GM23338 (cell line): ENCODE measurements around the gene GRIN2A. TPM values are rescaled to one million over a fixed set of nuclear protein-coding genes. Genes with fewer than 3 reads are reported as not detected.

Experiments used
- ATAC-seq: fragments of 200-7000 bp; cut with Tn5 transposase; 3 replicates; pipeline ENCODE4 v1.9.1; 2020
- DNase-seq: peaks from one replicate; pipeline ENCODE4 v3.0.0-alpha.2; 2015; ENCODE audit warnings: low spot score
- H2AFZ ChIP-seq: fragments of 200-600 bp; sonication (generic); 2 replicates; pipeline ENCODE4 v1.8.0; 2016; ENCODE audit warnings: antibody characterized with exemption, mild to moderate bottlenecking, moderate library complexity
- H3F3A ChIP-seq: fragments of 200-600 bp; sonication (generic); replicated peaks from 2 replicates; pipeline ENCODE4 v1.8.0; 2017; ENCODE audit warnings: antibody characterized with exemption, mixed run types, low read depth
- H3K27ac ChIP-seq: fragments of 200-600 bp; sonication (generic); 2 replicates; pipeline ENCODE4 v1.6.1; 2016; ENCODE audit warnings: low read depth
- H3K27me3 ChIP-seq: fragments of 200-600 bp; sonication (generic); 2 replicates; pipeline ENCODE4 v1.8.0; 2016; ENCODE audit warnings: mild to moderate bottlenecking, mixed run types, moderate library complexity; ENCODE audit not compliant: insufficient read depth
- H3K36me3 ChIP-seq: fragments of 200-600 bp; sonication (generic); 2 replicates; pipeline ENCODE4 v1.8.0; 2016; ENCODE audit warnings: mild to moderate bottlenecking; ENCODE audit not compliant: insufficient read depth
- H3K4me1 ChIP-seq: fragments of 200-600 bp; sonication (generic); 2 replicates; pipeline ENCODE4 v1.8.0; 2016; ENCODE audit warnings: mild to moderate bottlenecking, moderate library complexity; ENCODE audit not compliant: insufficient read depth
- H3K4me2 ChIP-seq: fragments of 200-600 bp; sonication (generic); 2 replicates; pipeline ENCODE4 v1.7.1; 2017; ENCODE audit warnings: mixed run types
- H3K4me3 ChIP-seq: fragments of 200-600 bp; sonication (generic); 2 replicates; pipeline ENCODE4 v1.6.1; 2016; ENCODE audit warnings: mixed run types
- H3K79me2 ChIP-seq: fragments of 200-600 bp; sonication (generic); replicated peaks from 2 replicates; pipeline ENCODE4 v1.8.0; 2017; ENCODE audit warnings: mild to moderate bottlenecking; ENCODE audit not compliant: insufficient read depth
- H3K9me2 ChIP-seq: fragments of 200-600 bp; sonication (generic); 2 replicates; pipeline ENCODE4 v1.8.0; 2017; ENCODE audit not compliant: insufficient read depth
- H4K20me1 ChIP-seq: fragments of 200-600 bp; sonication (generic); replicated peaks from 2 replicates; pipeline ENCODE4 v1.8.0; 2017; ENCODE audit warnings: mild to moderate bottlenecking; ENCODE audit not compliant: insufficient read depth
- H3K27ac Mint-ChIP-seq: 2 replicates; pipeline ENCODE4 v1.8.0; 2020; ENCODE audit warnings: inconsistent platforms, mild to moderate bottlenecking, moderate library complexity, mixed read lengths
- H3K27me3 Mint-ChIP-seq: 3 replicates; pipeline ENCODE4 v1.8.0; 2022; ENCODE audit warnings: low read depth, mild to moderate bottlenecking, moderate library complexity, mixed read lengths, inconsistent platforms; ENCODE audit not compliant: insufficient read depth, poor library complexity
- H3K36me3 Mint-ChIP-seq: 3 replicates; pipeline ENCODE4 v1.8.0; 2021; ENCODE audit warnings: low read depth, mild to moderate bottlenecking, inconsistent platforms, moderate library complexity, mixed read lengths
- H3K4me1 Mint-ChIP-seq: 3 replicates; pipeline ENCODE4 v1.8.0; 2020; ENCODE audit warnings: mild to moderate bottlenecking, inconsistent platforms, mixed read lengths
- H3K4me3 Mint-ChIP-seq: 3 replicates; pipeline ENCODE4 v1.8.0; 2021; ENCODE audit warnings: moderate library complexity, mild to moderate bottlenecking, inconsistent platforms, mixed read lengths
- H3K9me3 Mint-ChIP-seq: 3 replicates; pipeline ENCODE4 v1.8.0; 2020; ENCODE audit warnings: moderate library complexity, mild to moderate bottlenecking, inconsistent platforms, mixed read lengths
- CREB1 ChIP-seq: fragments of 250-450 bp; sonication (Bioruptor Pico); IDR thresholded peaks from 2 replicates; pipeline ENCODE4 v1.5.0; 2020; ENCODE audit warnings: low read depth, mild to moderate bottlenecking, moderate library complexity
- CTCF ChIP-seq, 2 experiments: fragments of 200-600 bp in 1 of 2; sonication (generic) in 1 of 2; conservative IDR thresholded peaks; 2 replicates each; pipeline versions ENCODE4 v1.5.1 to v1.6.1; 2016 to 2017; ENCODE audit warnings: antibody characterized with exemption in 2 of 2, low read depth in 2 of 2, mild to moderate bottlenecking in 2 of 2, moderate library complexity in 1 of 2
- EZH2 ChIP-seq: fragments of 200-600 bp; sonication (generic); IDR thresholded peaks from one replicate; pipeline ENCODE4 v1.8.0; 2017; ENCODE audit warnings: antibody characterized with exemption, mild to moderate bottlenecking, low read depth; ENCODE audit not compliant: unreplicated experiment
- EZH2phosphoT487 ChIP-seq: fragments of 200-600 bp; sonication (generic); IDR thresholded peaks from one replicate; pipeline ENCODE4 v1.8.1; 2018; ENCODE audit warnings: antibody characterized with exemption; ENCODE audit not compliant: unreplicated experiment
- JUNB ChIP-seq: IDR thresholded peaks from one replicate; pipeline ENCODE4 v1.6.1; 2016; ENCODE audit warnings: antibody characterized with exemption; ENCODE audit not compliant: unreplicated experiment
- POLR2AphosphoS5 ChIP-seq: IDR thresholded peaks from 2 replicates; pipeline ENCODE4 v1.6.1; 2016; ENCODE audit warnings: antibody characterized with exemption, low read depth
- REST ChIP-seq: IDR thresholded peaks from one replicate; pipeline ENCODE4 v1.6.1; 2018; ENCODE audit warnings: antibody characterized with exemption; ENCODE audit not compliant: unreplicated experiment
- ZNF462 ChIP-seq: fragments of 250-450 bp; sonication (Bioruptor Pico); IDR thresholded peaks from 2 replicates; pipeline ENCODE4 v1.5.0; 2020; ENCODE audit warnings: mild to moderate bottlenecking, moderate library complexity
- polyA plus RNA-seq: library from polyadenylated mRNA; unstranded; fragments of >200 nt; fragmentation: Nextera tagmentation; extraction: Ambion mirVana; gene quantifications from 2 replicates; pipeline ENCODE4 v1.2.1, GENCODE V29; 2016
- total RNA-seq: library from RNA; depleted of rRNA; stranded (reverse); fragments of >200 nt; shearing (Covaris generic); gene quantifications from 2 replicates; pipeline ENCODE4 v1.2.3, GENCODE V29; 2014

Gene GRIN2A
- total and polyA plus RNA-seq, 2 experiments from 2014 or later: 0.89 to 5.1 TPM

GRCh38 chr16:9911231-9911630 is 271.0 kb downstream of the GRIN2A start (continued):
- no peak for TF ChIP-seq CTCF (conservative IDR thresholded peaks at IDR 0.05; ENCODE audit: low read depth in 2 of 2)
- TF ChIP-seq EZH2: no peak
- TF ChIP-seq REST: no peak
- no peak for TF ChIP-seq CREB1 (CRISPR knock-in tag)

GRCh38 chr16:9909072-9909825 is 273.0 kb downstream of the GRIN2A start:
- Histone ChIP-seq H3K4me2 (no peak overlapping the region), H2AFZ (no peak overlapping the region), H3K79me2 (no peaks in the 10 kb centered on the region), H3K27me3 (no peaks in the 10 kb centered on the region), H3F3A (no peaks in the 10 kb centered on the region), H3K36me3 (no peaks in the 10 kb centered on the region), H4K20me1 (no peaks in the 10 kb centered on the region), H3K9me2 (0 out of 2 replicates have a peak, but pooled peaks cover 3% of the 10 kb centered on the region), H3K27ac (no peak overlapping the region), H3K4me1 (no peaks in the 10 kb centered on the region), H3K4me3 (no peak overlapping the region)
- H3K27me3 Mint-ChIP-seq: no peaks in the 10 kb centered on the region
- H3K4me1 Mint-ChIP-seq: no peaks in the 10 kb centered on the region
- H3K36me3 Mint-ChIP-seq: no peaks in the 10 kb centered on the region
- no peak overlapping the region for H3K4me3 Mint-ChIP-seq
- H3K27ac Mint-ChIP-seq: no peak overlapping the region
- DNase-seq (no peak), ATAC-seq (no peak)
- no peaks in the 10 kb centered on the region for H3K9me3 Mint-ChIP-seq
- TF ChIP-seq EZH2phosphoT487 (no peak), ZNF462 (CRISPR knock-in tag) (no peak), CREB1 (CRISPR knock-in tag) (no peak), JUNB (no peak), POLR2AphosphoS5 (no peak), REST (no peak)
